Lower leg skin (tissue), 3 donors: ENCODE measurements around the gene ARF4.

Source experiments
- CTCF ChIP-seq, 3 donors: fragments of 450-650 bp; IDR thresholded peaks; one replicate each; pipeline ENCODE4 v1.5.1; 2016; ENCODE audit warnings: antibody characterized with exemption in 3 of 3, mild to moderate bottlenecking in 3 of 3, moderate library complexity in 2 of 3
- POLR2A ChIP-seq, 2 donors: fragments of 450-650 bp; IDR thresholded peaks; one replicate each; pipeline ENCODE4 v1.6.1; 2016 to 2017; ENCODE audit warnings: antibody characterized with exemption in 2 of 2, mild to moderate bottlenecking in 1 of 2, moderate library complexity in 1 of 2

- no peak for TF ChIP-seq POLR2A (IDR thresholded peaks at IDR 0.05)
- TF ChIP-seq CTCF (IDR thresholded peaks at IDR 0.05): no peak
Measured at GRCh38 chr3:57646723-57647122, 49.6 kb upstream of the ARF4 start.
